ENCODE results near the gene CYYR1.

The CYYR1 gene

GRCh38 chr21:26555540-26556146 is 17.4 kb downstream of the CYYR1 start (continued):
- no peak for TF ChIP-seq ZNF18 (tag by site-specific recombination; IDR thresholded peaks at IDR 0.05)
- no peak for TF ChIP-seq ZNF777 (tag by site-specific recombination; IDR thresholded peaks at IDR 0.05; ENCODE audit: borderline replicate concordance)
- no peak for TF ChIP-seq MEIS1 (CRISPR knock-in tag; IDR thresholded peaks at IDR 0.05; ENCODE audit: borderline replicate concordance)
- no peak for TF ChIP-seq ZNF426 (tag by site-specific recombination; IDR thresholded peaks at IDR 0.05)
- TF ChIP-seq ELK4 (IDR thresholded peaks at IDR 0.05; ENCODE audit: borderline replicate concordance, low read depth, low read length), result no peak
- no peak for TF ChIP-seq ZNF335 (tag by site-specific recombination; conservative IDR thresholded peaks at IDR 0.05)
- no peak for TF ChIP-seq PRDM1 (tag by site-specific recombination; IDR thresholded peaks at IDR 0.05)

- no peak overlapping the region for H3K4me3 ChIP-seq (ENCODE audit: low read depth, low read length)
- no peaks in the 10 kb centered on the region for H3K36me3 ChIP-seq (ENCODE audit: control insufficient read depth in 2 of 2, insufficient read depth in 1 of 2, low read length in 2 of 2)
- no peak overlapping the region for H3K27ac ChIP-seq (ENCODE audit: extremely low read depth, low read depth, low read length)
- ChIA-PET POLR2A (no interaction called here), CTCF (no interaction called here)
- no peaks in the 10 kb centered on the region for H3K9me3 ChIP-seq (ENCODE audit: control insufficient read depth, insufficient read depth, low read depth, low read length)
- no peaks in the 10 kb centered on the region for H3K4me1 ChIP-seq (ENCODE audit: control insufficient read depth, insufficient read depth, low read length)
- TF ChIP-seq FEZF1 (tag by site-specific recombination; IDR thresholded peaks at IDR 0.05), result no peak
- no peak for TF ChIP-seq HOXC10 (CRISPR knock-in tag; IDR thresholded peaks at IDR 0.05)
- no peak for TF ChIP-seq ZNF280C (tag by site-specific recombination; IDR thresholded peaks at IDR 0.05)
- TF ChIP-seq YY1 (tag by site-specific recombination; IDR thresholded peaks at IDR 0.05), result no peak
- TF ChIP-seq ZNF585B (tag by site-specific recombination; IDR thresholded peaks at IDR 0.05), result no peak
- no peak for TF ChIP-seq ZNF394 (tag by site-specific recombination; IDR thresholded peaks at IDR 0.05; ENCODE audit: borderline replicate concordance)
- no peak for TF ChIP-seq GLI4 (tag by site-specific recombination; IDR thresholded peaks at IDR 0.05)
These were observed 18.7 kb downstream of the CYYR1 start for GRCh38 chr21:26554365-26554764.

GRCh38 chr21:26553898-26554297 is 19.2 kb downstream of the CYYR1 start:
- ChIA-PET CTCF (interaction anchor here (0.5 to 0.6 kb wide), 2 partner anchors 29 to 913 kb away, joined by 3 to 4 read pairs; no protein-coding TSS in a partner anchor), POLR2A (no interaction called here)
- Histone ChIP-seq H3K9me3 (ENCODE audit: control insufficient read depth, insufficient read depth, low read depth, low read length) (no peaks in the 10 kb centered on the region), H3K27ac (ENCODE audit: extremely low read depth, low read depth, low read length) (no peak overlapping the region), H3K36me3 (ENCODE audit: control insufficient read depth in 2 of 2, insufficient read depth in 1 of 2, low read length in 2 of 2) (no peaks in the 10 kb centered on the region), H3K4me3 (ENCODE audit: low read depth, low read length) (no peak overlapping the region), H3K4me1 (ENCODE audit: control insufficient read depth, insufficient read depth, low read length) (no peaks in the 10 kb centered on the region)
- TF ChIP-seq TSHZ1 (tag by site-specific recombination; IDR thresholded peaks at IDR 0.05; ENCODE audit: borderline replicate concordance) (no peak), KLF7 (tag by site-specific recombination; IDR thresholded peaks at IDR 0.05; ENCODE audit: borderline replicate concordance) (no peak), ZFP69B (tag by site-specific recombination; IDR thresholded peaks at IDR 0.05) (no peak), ZNF404 (tag by site-specific recombination; IDR thresholded peaks at IDR 0.05) (no peak), ZBTB7A (tag by site-specific recombination; IDR thresholded peaks at IDR 0.05; ENCODE audit: low read depth) (no peak)
